GM12801 (cell line): ENCODE results near the gene METTL8.

Source experiments
- CTCF ChIP-seq: IDR thresholded peaks from one replicate; pipeline ENCODE4 v1.5.1; 2011; ENCODE audit warnings: control low read depth; ENCODE audit not compliant: insufficient read length; ENCODE audit errors: extremely low read depth

The METTL8 gene

GRCh38 chr2:171391532-171391931 is 42.3 kb downstream of the METTL8 start:
- TF ChIP-seq CTCF: no peak

GRCh38 chr2:171390941-171391516 is 42.8 kb downstream of the METTL8 start:
- no peak for TF ChIP-seq CTCF

GRCh38 chr2:171389780-171390179 is 44.0 kb downstream of the METTL8 start:
- no peak for TF ChIP-seq CTCF

- TF ChIP-seq CTCF: no peak
These were observed 44.5 kb downstream of the METTL8 start for GRCh38 chr2:171389325-171389724.

GRCh38 chr2:171387052-171387451 is 46.7 kb downstream of the METTL8 start:
- no peak for TF ChIP-seq CTCF

- TF ChIP-seq CTCF: no peak
These were observed 47.2 kb downstream of the METTL8 start for GRCh38 chr2:171386627-171387026.

GRCh38 chr2:171383134-171383533 is 50.7 kb downstream of the METTL8 start:
- no peak for TF ChIP-seq CTCF
